Stimulated activated CD4-positive, alpha-beta T cell treated with anti-CD3 and anti-CD28 coated beads, Interleukin-4, amount 100 ng/mL, for 24 hours (primary cell): ENCODE measurements around the gene RBM12.

ENCODE experiments used
- DNase-seq: peaks from one replicate; pipeline ENCODE4 v3.0.0-alpha.2; 2020

RBM12 gene

DNA sequence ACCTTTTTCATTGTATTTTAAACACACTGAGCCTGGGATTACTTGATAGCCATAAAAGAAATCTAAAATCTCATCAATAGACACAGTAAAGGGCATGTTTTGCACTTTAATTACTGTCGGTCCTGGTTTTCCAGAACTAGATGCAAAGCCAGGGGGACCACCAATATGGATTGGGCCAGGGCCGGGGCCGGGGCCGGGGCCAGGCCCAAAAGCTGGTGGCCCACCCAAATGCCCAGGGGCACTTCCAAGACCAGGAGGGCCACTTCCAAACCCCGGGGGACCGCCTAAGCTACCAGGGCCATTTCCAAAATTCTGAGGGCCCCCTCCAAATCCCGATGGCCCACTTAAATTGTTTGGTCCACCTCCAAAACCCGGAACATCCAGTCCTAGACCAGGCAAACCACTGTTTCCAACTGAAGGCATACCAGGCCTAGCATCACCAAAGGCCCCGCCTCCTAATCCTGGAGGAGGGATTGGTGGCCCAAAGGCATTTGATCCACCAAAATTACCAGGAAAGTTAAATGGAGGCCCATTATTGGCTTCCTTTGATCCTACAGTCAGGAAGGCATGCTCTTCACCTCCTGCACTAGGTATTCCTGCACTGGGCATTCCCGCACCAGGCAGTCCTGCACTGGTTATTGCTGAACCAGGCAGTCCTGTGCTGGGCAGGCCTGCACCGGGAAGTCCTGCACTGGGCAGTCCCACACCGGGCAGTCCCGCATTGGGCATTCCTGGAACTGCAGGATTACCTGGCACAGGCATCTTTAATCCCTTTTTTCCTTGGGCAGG lies 11.9 kb downstream of the RBM12 start:
- no peak for DNase-seq

DNA sequence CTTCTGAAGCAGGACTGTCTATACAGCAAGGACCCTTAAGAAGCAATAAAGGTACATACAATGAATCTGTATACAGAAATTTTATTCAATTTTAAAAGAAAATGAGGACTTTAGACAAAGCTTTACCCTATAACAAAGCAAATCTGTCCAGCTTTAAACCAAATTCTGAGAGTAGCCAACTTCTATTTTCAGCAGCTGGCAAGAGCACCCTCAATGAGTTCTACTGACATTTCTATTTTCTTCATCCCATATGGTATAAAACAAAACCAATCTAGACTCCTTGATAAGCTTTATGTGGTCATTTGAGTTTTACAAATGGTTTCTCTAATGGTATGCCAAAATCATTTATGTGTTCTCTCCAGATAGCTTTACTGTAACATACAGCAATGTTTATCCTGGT lies 12.7 kb downstream of the RBM12 start:
- no peak for DNase-seq

DNA sequence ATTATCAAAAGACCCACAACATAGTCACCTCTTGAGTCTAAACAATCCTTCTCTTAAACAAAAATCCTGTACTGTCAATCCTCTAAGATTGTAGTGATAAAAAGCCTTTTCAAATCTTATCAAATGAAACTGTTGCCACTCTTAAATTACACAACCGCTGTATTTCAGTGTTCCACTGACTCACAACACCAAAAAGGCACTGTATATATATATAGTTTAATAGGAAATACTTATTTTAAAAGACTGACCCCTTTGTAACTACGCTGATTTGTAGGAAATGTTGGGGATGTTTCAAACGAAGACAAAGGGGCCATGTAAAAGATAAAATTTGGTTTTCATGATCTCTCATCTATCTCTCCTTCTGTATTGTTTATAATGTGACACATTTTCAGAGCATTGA lies 14.1 kb downstream of the RBM12 start:
- DNase-seq = no peak

DNA sequence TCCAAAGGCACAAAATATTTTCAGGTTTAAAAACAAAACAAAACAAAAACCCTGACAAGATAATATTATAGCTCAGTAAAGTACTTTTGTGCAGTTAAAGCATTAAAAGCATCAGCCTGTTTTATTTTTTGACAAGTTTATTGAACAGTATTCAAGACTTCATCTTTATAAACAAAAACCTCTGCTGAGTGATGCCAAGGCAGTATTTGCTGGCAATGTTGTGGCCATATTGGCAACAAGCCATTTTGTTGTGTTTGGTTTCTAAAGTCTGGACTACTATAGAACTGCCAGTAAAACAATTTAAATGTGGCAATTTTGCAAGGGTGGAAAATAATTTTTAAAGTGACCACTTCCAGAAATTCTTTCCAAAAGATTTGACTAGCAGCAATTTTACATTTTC lies 15.9 kb downstream of the RBM12 start:
- DNase-seq = no peak

DNA sequence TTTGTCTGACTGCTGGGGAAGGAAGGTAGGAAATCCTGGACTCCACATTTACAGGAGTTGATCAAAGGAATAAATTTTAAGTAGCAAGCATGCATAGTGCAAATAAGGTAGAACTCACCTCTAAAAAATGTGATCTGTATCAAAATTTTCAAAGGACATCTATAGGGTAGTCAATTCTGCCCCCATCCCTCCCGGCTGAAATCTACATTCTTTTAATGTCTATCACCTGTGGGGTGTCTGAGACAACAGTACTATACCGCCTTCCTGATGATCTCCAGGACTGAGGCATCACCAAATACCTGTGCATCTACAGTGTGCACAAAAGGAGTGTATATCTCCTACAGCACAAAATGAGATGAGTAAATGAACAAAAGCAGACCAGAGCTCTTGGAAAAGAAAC lies 19.9 kb downstream of the RBM12 start:
- no peak for DNase-seq

DNA sequence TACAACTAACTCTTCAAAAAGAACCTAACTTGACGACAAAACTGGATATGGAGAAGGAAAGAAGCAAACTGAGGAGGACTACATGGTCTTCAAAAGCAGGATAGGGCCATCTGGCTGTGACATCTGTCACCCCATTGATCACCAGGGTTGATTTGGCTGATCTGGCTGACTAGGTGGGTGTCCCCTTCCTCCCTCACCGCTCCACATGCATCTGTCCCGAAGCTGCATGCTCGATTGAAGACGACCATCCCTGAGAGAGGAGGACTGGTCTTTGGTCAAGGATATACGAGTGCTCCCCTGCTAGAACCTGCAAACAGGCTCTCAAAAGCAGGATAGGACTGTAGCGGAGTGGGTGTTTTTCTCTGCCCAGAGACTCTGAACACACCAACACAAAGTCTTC lies 21.7 kb downstream of the RBM12 start:
- no peak for DNase-seq

DNA sequence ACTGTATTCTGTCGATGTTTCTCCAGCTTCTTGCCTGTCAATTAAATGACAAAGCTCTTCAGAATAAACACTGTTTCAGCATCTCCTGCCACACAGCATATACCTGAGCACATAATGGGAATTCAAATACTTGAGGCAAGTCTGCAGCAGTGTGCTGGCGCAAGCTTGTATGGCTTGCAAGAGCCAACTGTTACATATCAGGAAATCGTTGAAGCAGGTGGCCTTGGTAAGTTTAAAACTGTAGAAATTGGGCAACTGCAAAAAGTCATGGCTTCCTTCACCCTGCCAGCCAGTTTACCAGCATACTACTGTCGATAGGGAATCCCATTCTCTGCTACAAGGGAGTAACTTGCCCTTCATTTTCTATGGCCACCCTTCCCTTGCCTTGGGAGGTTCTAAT lies 23.0 kb downstream of the RBM12 start:
- DNase-seq = no peak

DNA sequence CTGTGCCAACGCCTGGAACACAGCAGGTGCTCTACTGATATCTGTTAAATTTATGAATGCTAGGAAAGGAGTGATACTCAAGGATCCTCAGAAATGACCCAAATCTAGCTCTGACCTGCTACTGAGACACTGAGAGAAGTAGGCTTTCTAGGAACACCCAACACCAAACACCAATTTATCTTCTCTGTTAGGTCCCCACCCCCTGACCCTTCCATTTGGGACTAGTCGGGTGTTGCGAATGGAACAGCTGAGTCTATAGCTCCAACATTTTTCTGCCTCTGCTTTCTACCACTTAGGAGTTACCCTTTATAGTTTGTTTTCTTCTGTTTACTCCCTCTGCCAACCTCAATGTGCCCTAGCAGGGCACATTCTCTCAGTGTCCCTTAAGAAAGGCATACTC lies 24.0 kb downstream of the RBM12 start:
- no peak for DNase-seq

DNA sequence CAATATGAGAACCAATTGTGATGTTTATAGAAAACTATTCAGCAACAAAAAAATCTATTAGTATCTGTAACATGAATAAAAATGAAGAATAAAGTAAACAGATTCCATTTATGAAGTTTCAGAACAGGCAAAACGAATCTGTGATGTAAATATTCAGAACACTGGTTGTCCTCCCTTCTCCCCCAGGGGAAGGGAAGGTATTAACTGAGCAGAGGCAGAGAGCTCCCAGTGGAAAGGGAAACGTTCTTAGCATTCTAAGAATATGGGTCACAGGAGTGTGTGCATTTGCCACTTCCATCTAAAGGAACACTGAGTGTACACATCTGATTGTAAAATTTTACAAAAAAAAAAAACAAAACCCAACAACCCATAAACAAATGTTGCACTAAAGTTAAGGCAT lies 25.9 kb downstream of the RBM12 start:
- no peak for DNase-seq

DNA sequence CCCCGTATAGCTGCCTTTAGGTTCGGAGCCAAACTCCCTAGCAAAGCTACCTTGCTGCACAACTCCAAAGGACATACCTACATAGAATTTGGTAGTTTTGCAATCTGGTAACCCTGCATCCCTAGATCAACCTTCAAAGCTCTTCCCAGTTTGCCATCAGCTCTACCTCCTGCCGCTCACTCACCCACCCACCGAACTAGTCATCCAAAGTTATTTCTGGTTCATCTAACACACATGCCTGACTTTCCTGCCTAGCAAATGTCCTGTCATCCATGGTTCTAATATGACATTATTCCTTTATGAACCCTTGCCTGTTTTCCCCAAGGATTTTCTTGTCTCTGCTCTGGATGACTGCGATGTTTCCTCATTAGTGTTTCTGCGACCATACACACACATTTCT lies 27.4 kb downstream of the RBM12 start:
- no peak for DNase-seq

DNA sequence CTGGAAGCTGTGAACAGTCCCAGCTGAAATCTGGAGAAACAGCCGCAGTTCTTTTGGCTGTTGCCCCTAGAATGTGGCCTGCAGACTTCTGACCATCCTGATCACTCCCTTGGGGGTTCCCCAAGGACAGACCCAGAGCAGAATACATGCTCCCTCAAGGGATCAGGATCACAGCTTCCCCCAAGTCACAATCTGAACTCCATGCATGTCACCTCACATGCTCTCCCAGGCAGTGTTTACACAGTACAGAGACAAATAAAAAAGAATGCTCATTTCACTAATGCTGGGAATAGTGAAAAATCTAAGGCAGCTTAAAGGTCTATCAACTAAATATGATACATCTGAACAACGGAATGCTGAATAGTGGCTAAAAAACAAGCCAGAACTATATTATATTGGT lies 28.6 kb downstream of the RBM12 start:
- no peak for DNase-seq

DNA sequence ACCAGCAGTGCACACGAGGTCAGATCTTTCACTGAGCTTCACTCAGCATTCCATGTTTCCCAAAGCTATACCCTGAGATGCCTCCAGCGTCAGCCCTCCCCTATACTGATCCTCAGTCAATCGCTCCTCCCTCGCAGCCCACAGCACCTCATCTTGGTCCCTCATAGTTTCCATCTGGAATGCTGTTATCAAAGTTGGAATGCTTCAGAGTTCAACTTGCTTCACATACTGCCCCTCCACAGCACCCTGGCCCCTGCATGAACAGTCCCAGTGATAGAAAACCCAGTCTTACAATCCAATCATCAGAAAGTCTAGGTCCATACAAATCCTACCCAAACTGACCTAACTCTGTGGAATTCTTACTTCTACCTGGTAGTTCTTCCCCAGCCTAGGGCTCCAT lies 29.0 kb downstream of the RBM12 start:
- DNase-seq = no peak

DNA sequence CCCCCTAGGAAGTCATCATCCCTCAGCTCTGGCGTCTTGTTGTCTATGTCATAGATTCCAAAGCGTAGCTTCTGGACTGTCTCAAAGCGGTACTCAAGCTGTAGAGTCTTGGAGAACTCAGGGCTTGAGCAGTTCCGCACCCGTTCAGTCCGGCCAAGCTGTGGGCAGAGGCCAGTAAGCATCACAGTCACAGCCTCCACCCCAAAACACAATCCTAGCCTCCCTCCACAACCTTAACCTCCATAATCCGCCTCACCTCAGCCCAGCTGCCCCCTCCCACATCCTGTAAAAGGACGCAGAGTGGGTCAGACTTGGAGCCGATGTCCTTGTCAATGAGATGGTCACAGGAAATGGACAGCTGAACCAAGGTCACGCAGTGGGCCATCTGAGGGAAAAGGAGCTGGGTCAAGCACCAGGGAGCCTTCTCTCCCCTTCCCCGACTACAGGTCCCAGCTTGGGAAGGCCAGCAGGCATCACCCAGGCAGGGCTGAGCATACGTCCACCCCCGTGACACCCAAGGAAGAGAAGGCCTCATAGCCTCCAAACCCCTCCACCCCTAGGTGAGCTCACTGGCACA lies 32.1 kb downstream of the RBM12 start:
- no peak for DNase-seq

DNA sequence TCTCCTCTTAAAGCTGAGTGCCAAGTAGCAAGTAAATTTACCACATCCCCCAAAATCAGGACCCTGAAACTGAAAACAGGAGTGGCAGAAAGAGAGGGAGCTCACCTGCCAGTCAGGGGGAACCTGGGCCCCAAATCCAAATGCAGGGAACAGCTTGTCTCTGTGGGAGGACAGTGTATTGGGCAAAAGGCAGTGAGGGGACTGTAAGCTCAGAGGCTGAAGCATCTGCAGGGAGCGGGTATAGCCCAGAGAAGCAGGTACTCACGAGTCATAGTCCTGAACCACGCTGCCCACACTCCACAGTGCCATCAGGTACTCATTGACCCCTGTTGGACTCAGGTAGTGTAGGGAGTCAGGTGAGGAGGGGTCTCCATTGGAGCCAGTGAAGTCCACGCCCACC lies 34.1 kb downstream of the RBM12 start:
- DNase-seq = no peak

DNA sequence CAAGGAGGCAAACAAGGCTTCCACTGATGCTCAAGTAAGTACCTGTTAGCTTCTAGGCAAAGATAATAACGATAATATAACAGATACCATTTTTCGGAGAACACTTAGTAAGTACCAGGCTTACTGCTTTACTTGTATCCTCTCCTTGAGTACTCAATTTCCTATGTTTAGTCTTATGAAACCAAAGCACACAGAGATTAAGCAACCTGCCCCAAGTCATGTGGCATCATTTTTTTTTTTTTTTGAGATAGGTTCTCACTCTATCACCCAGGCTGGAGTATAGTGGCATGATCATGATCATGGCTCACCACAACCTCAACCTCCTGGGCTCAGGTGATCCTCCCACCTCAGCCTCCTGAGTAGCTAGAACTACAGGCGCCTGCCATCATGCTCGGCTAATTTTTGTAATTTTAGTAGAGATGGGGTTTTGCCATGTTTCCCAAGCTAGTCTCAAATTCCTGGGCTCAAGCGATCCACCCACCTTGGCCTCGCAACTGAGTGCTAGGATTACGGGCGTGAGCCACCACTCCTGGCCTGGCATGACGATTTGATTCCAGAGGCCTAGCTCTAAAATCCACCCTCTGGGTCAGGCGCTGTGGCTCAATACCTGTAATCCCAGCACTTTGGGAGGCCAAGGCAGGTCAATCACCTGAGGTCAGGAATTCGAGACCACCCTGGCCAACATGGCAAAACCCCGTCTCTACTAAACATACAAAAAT lies 35.1 kb downstream of the RBM12 start:
- DNase-seq = no peak

DNA sequence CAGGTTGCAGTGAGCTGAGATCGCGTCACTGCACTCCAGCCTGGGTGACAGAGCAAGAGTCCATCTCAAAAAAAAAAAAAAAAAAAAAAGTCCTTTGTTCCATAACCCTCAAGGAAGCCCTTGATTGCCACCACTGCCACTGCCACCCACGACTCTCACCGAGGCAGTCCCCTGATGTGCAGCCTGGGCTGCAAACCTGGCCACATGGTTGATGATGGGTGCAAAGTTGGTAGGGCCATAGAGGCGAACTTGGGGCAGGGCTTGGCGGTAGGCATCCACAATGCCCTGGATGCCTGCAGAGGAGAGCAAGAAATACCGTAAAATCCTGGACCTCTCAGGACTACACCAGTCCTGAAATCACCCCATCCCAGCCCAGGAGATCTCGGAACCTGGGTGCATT lies 37.6 kb downstream of the RBM12 start:
- no peak for DNase-seq

DNA sequence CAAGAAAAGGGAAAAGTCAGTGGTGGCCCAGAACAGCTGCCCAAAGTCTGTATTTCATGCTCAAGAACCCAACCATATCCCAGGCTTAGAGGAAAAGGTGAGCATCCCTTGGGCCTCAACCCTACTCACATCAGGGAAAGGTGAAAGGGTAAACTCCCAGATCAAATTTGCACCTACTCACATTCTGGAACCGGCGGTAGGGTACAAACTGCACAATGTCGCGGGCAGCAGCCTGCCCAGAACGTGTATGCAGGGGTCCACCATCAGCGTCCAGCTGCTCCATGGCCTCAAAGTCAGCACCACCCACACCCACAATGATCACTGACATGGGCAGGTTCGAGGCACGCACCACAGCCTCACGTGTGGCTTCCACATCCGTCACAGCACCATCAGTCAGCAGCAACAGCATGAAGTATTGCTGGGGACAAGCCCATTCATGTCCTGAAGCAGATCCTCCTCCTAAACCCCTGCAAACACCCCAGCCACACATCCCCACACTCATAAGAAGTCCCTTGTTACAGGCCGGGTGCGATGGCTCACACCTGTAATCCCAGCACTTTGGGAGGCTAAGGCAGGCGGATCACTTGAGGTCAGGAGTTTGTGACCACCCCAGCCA lies 38.2 kb downstream of the RBM12 start:
- DNase-seq = no peak

DNA sequence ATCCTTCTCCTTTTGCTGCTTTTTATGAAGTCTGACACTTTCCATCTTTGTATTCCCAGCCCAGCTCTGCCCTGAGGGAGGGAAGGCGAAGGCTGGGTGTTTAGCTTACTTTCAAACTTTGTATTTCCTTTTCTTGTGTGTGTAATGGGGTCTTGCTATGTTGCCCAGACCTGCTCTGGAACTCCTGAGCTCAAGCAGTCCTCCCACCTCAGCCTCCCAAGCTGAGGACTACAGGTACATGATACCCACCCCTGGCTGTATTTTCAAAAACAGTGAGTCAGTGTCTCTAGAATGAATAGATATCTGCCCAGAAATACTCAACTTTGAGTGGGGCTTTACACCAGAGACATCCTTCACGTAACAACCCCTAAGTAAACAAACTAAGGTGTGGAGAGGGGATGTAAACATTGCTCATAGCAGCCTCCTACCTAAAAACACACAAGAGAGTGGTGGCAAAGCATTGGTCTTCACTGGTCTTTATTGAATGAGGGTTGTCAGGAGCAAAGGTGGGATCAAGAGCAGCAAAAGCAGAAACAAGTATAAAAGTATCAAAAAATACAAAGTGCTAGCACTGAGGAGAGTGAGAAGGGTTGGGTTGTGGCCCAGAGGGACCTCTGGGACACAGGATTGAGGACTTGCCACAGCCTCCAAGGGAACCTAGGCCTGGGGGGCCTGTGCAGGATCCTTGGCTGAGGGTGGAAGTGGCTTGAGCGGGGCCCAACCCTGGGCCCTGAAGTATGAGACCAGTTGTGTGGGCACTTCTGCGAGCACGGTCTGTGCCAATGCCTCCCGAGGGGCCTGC lies 38.9 kb downstream of the RBM12 start:
- DNase-seq = no peak

DNA sequence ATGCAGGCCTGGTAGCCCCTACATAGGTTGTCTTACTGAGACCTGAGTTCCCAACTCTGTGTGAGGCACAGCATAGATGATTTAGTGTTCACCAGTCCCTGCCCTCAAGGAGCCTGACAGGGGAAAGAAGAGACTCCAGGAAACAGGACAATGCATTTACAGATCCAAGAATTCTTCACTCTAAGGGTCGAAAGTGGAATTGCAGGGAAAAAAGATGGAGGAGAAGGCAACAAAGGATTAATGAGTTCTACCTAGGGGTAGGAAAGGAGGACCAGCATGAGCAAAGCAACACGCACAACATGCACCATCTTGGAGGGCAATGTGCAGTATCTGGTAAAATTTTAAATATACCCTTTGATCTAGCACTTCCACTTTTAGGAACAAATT lies 43.1 kb downstream of the RBM12 start:
- DNase-seq = no peak

DNA sequence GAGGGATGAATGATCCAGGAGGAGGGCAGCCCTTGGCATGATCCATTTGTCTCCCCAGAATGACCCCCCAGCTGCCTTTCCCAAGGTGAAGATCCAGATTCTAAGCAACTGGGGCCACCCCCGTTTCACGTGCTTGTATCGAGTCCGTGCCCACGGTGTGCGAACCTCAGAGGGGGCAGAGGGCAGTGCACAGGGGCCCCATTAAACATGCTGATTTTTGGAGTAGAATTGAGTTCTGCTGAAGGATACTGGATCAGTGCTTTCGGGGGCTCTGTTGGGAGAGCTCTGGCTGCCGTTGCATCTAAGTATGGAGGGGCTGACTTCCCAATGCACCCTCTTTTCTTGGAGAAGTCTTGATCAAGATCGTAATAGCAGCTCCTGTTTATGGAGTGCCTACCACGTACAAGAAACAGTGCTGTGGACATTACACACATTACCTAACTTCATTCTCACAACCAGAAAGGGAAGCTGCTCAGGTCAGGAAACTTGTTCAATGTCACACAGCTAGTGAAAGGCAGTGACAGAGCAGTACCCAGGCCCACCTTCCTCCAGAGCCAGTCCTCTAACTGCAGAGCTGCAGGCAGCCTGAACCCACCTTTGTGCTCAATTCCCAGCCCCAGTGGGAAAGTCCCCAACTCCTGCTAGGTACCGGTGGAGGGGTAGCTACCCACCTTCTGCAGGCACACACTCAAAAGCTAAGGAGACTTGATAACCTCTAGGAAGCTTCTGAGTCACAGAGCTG lies 43.7 kb downstream of the RBM12 start:
- DNase-seq = no peak

DNA sequence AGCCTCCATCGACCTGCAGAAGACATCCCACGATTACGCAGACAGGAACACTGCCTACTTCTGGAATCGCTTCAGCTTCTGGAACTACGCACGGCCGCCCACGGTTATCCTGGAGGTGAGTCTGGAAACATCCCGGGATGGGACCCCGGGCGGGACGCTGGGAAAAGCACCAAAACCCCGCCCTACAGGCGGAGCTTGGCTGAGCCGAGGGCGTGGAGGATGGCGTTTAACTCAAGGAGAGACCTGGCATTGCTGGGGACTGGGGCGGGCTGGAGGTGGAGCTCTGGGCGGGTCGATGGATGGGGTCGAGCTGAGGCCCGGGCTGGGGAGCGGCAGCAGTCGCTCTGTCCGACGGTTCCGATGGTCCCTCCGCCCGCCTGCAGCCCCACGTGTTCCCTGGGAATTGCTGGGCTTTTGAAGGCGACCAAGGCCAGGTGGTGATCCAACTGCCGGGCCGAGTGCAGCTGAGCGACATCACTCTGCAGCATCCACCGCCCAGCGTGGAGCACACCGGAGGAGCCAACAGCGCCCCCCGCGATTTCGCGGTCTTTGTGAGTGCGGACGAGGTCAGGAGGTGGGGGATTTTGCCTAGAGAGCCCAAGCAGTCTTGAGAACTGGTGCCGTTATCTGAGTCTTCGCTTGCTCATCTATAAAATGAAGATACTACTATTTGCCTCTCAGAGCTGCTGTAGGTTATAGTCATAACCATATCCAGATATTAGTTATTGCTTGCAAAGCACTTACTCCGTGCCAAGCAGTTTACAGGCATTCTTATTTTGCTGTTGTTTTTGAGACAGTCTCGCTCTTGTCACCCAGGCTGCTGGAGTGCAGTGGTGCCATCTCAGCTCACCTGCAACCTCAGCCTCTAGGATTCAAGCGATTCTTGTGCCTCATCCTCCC lies 45.3 kb downstream of the RBM12 start:
- peak; percentile 86 for DNase-seq
